Right lobe of liver (tissue), 4 donors: ENCODE results near the gene SPNS3.

Experiments used
- POLR2A ChIP-seq: fragments of 450-650 bp; IDR thresholded peaks from one replicate; pipeline ENCODE4 v1.6.1; 2017; ENCODE audit warnings: antibody characterized with exemption, mild to moderate bottlenecking
- TF ChIP-seq, protein P1 (sequence below), 4 donors: fragments of 200-600 bp in 3 of 4; fragments of 450-650 bp in 1 of 4; IDR thresholded peaks; one replicate each; pipeline versions ENCODE4 v1.5.1 to v1.8.0; 2016 to 2022; ENCODE audit warnings: antibody characterized with exemption in 4 of 4, mild to moderate bottlenecking in 2 of 4
- donor health status: DM: no; HTN: no; CAD: no.
- donor health status: DM: no; HTN: no; CAD: no.
- donor health status: DM: no; HTN: yes; CAD: no.

DNA sequence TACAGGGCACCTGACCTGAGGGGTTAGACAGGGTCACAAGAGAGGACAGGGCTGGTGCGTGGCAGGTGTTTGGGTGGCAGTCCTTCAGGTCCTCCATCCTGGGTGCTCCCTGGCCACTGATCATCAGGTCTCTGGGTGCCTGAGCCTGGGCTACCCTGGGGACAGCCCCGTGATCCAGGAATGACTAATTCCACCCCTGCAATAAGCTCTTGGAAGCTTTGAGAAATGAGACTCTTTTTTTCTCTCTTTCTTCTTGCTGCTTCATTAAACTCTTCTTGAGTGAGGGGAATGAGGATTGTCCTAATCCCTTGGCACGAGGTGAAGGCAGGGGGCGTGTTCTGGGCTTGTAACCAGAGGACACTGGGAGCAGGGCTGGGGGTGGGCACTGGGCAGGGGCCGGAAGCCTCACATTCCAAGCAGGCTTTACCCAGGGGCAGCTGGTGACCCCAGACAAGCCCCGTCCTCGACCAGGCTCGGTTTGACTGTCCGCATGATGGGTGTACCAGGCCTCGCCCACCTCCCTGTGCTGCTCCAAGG, 43.6 kb downstream of the SPNS3 start:
- TF ChIP-seq, protein P1, sequence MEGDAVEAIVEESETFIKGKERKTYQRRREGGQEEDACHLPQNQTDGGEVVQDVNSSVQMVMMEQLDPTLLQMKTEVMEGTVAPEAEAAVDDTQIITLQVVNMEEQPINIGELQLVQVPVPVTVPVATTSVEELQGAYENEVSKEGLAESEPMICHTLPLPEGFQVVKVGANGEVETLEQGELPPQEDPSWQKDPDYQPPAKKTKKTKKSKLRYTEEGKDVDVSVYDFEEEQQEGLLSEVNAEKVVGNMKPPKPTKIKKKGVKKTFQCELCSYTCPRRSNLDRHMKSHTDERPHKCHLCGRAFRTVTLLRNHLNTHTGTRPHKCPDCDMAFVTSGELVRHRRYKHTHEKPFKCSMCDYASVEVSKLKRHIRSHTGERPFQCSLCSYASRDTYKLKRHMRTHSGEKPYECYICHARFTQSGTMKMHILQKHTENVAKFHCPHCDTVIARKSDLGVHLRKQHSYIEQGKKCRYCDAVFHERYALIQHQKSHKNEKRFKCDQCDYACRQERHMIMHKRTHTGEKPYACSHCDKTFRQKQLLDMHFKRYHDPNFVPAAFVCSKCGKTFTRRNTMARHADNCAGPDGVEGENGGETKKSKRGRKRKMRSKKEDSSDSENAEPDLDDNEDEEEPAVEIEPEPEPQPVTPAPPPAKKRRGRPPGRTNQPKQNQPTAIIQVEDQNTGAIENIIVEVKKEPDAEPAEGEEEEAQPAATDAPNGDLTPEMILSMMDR (IDR thresholded peaks at IDR 0.05): no peak
- TF ChIP-seq POLR2A: no peak
